GM23338 (cell line): ENCODE data around the gene MGRN1. TPM values are rescaled to one million over a fixed set of nuclear protein-coding genes. Genes with fewer than 3 reads are reported as not detected.

Experiments
- ATAC-seq: fragments of 200-7000 bp; cut with Tn5 transposase; 3 replicates; pipeline ENCODE4 v1.9.1; 2020
- DNase-seq: peaks from one replicate; pipeline ENCODE4 v3.0.0-alpha.2; 2015; ENCODE audit warnings: low spot score
- H2AFZ ChIP-seq: fragments of 200-600 bp; sonication (generic); 2 replicates; pipeline ENCODE4 v1.8.0; 2016; ENCODE audit warnings: antibody characterized with exemption, mild to moderate bottlenecking, moderate library complexity
- H3F3A ChIP-seq: fragments of 200-600 bp; sonication (generic); replicated peaks from 2 replicates; pipeline ENCODE4 v1.8.0; 2017; ENCODE audit warnings: antibody characterized with exemption, mixed run types, low read depth
- H3K27ac ChIP-seq: fragments of 200-600 bp; sonication (generic); 2 replicates; pipeline ENCODE4 v1.6.1; 2016; ENCODE audit warnings: low read depth
- H3K27me3 ChIP-seq: fragments of 200-600 bp; sonication (generic); 2 replicates; pipeline ENCODE4 v1.8.0; 2016; ENCODE audit warnings: mild to moderate bottlenecking, mixed run types, moderate library complexity; ENCODE audit not compliant: insufficient read depth
- H3K36me3 ChIP-seq: fragments of 200-600 bp; sonication (generic); 2 replicates; pipeline ENCODE4 v1.8.0; 2016; ENCODE audit warnings: mild to moderate bottlenecking; ENCODE audit not compliant: insufficient read depth
- H3K4me1 ChIP-seq: fragments of 200-600 bp; sonication (generic); 2 replicates; pipeline ENCODE4 v1.8.0; 2016; ENCODE audit warnings: mild to moderate bottlenecking, moderate library complexity; ENCODE audit not compliant: insufficient read depth
- H3K4me2 ChIP-seq: fragments of 200-600 bp; sonication (generic); 2 replicates; pipeline ENCODE4 v1.7.1; 2017; ENCODE audit warnings: mixed run types
- H3K4me3 ChIP-seq: fragments of 200-600 bp; sonication (generic); 2 replicates; pipeline ENCODE4 v1.6.1; 2016; ENCODE audit warnings: mixed run types
- H3K79me2 ChIP-seq: fragments of 200-600 bp; sonication (generic); replicated peaks from 2 replicates; pipeline ENCODE4 v1.8.0; 2017; ENCODE audit warnings: mild to moderate bottlenecking; ENCODE audit not compliant: insufficient read depth
- H3K9me2 ChIP-seq: fragments of 200-600 bp; sonication (generic); 2 replicates; pipeline ENCODE4 v1.8.0; 2017; ENCODE audit not compliant: insufficient read depth
- H4K20me1 ChIP-seq: fragments of 200-600 bp; sonication (generic); replicated peaks from 2 replicates; pipeline ENCODE4 v1.8.0; 2017; ENCODE audit warnings: mild to moderate bottlenecking; ENCODE audit not compliant: insufficient read depth
- H3K27ac Mint-ChIP-seq: 2 replicates; pipeline ENCODE4 v1.8.0; 2020; ENCODE audit warnings: inconsistent platforms, mild to moderate bottlenecking, moderate library complexity, mixed read lengths
- H3K27me3 Mint-ChIP-seq: 3 replicates; pipeline ENCODE4 v1.8.0; 2022; ENCODE audit warnings: low read depth, mild to moderate bottlenecking, moderate library complexity, mixed read lengths, inconsistent platforms; ENCODE audit not compliant: insufficient read depth, poor library complexity
- H3K36me3 Mint-ChIP-seq: 3 replicates; pipeline ENCODE4 v1.8.0; 2021; ENCODE audit warnings: low read depth, mild to moderate bottlenecking, inconsistent platforms, moderate library complexity, mixed read lengths
- H3K4me1 Mint-ChIP-seq: 3 replicates; pipeline ENCODE4 v1.8.0; 2020; ENCODE audit warnings: mild to moderate bottlenecking, inconsistent platforms, mixed read lengths
- H3K4me3 Mint-ChIP-seq: 3 replicates; pipeline ENCODE4 v1.8.0; 2021; ENCODE audit warnings: moderate library complexity, mild to moderate bottlenecking, inconsistent platforms, mixed read lengths
- H3K9me3 Mint-ChIP-seq: 3 replicates; pipeline ENCODE4 v1.8.0; 2020; ENCODE audit warnings: moderate library complexity, mild to moderate bottlenecking, inconsistent platforms, mixed read lengths
- CREB1 ChIP-seq: fragments of 250-450 bp; sonication (Bioruptor Pico); IDR thresholded peaks from 2 replicates; pipeline ENCODE4 v1.5.0; 2020; ENCODE audit warnings: low read depth, mild to moderate bottlenecking, moderate library complexity
- EZH2phosphoT487 ChIP-seq: fragments of 200-600 bp; sonication (generic); IDR thresholded peaks from one replicate; pipeline ENCODE4 v1.8.1; 2018; ENCODE audit warnings: antibody characterized with exemption; ENCODE audit not compliant: unreplicated experiment
- POLR2AphosphoS5 ChIP-seq: IDR thresholded peaks from 2 replicates; pipeline ENCODE4 v1.6.1; 2016; ENCODE audit warnings: antibody characterized with exemption, low read depth
- STAT1 ChIP-seq: IDR thresholded peaks from one replicate; pipeline ENCODE4 v1.6.1; 2016; ENCODE audit warnings: antibody characterized with exemption; ENCODE audit not compliant: unreplicated experiment
- polyA plus RNA-seq: library from polyadenylated mRNA; unstranded; fragments of >200 nt; fragmentation: Nextera tagmentation; extraction: Ambion mirVana; gene quantifications from 2 replicates; pipeline ENCODE4 v1.2.1, GENCODE V29; 2016
- total RNA-seq: library from RNA; depleted of rRNA; stranded (reverse); fragments of >200 nt; shearing (Covaris generic); gene quantifications from 2 replicates; pipeline ENCODE4 v1.2.3, GENCODE V29; 2014
- TF ChIP-seq, protein P1 (sequence below): IDR thresholded peaks from one replicate; pipeline ENCODE4 v1.6.1; 2018; ENCODE audit warnings: antibody characterized with exemption; ENCODE audit not compliant: unreplicated experiment

The MGRN1 gene
- total and polyA plus RNA-seq, 2 experiments from 2014 or later: 13.1 to 71.8 TPM

DNA sequence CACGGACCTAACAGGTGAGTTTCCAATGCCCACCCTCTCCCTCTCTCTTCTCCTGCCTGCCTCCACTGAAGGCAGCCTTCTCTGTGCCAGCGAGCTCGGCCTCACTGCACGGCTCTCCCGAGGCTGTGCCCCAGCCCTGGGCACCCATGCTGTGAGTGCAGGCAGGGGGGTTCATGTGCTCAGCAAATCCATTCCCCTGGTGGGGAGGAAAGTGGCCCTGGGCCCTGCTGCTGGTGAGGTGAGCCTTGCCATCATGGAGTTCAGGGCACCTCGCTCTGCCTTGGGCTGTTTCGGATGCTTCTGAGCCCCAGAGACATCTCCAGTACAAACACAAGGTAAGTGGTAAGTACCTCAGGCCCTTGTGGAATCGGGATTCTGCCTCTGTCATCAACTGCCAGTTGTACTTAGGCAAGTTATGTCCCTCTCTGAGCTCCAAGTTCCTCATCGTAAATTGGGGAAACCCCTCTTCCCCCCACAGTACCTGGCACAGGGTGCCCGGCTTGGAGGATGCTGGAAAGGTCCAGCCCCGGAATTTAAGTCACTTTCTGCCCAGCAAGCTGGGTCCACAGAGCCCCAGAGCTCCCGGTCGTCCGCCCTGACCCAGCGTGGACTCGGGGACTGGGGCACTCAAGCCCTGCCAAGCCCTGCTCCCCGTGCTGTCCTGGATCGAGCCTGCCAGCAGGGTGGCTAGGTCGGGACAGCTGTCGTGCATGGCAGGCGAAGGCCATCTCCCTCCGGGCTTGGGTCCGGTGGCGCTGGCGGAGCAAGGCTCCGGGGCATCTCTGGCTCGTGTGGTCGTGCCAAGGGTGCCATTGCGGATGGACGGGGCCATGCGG, 68.1 kb downstream of the MGRN1 start (continued):
- TF ChIP-seq, protein P1, sequence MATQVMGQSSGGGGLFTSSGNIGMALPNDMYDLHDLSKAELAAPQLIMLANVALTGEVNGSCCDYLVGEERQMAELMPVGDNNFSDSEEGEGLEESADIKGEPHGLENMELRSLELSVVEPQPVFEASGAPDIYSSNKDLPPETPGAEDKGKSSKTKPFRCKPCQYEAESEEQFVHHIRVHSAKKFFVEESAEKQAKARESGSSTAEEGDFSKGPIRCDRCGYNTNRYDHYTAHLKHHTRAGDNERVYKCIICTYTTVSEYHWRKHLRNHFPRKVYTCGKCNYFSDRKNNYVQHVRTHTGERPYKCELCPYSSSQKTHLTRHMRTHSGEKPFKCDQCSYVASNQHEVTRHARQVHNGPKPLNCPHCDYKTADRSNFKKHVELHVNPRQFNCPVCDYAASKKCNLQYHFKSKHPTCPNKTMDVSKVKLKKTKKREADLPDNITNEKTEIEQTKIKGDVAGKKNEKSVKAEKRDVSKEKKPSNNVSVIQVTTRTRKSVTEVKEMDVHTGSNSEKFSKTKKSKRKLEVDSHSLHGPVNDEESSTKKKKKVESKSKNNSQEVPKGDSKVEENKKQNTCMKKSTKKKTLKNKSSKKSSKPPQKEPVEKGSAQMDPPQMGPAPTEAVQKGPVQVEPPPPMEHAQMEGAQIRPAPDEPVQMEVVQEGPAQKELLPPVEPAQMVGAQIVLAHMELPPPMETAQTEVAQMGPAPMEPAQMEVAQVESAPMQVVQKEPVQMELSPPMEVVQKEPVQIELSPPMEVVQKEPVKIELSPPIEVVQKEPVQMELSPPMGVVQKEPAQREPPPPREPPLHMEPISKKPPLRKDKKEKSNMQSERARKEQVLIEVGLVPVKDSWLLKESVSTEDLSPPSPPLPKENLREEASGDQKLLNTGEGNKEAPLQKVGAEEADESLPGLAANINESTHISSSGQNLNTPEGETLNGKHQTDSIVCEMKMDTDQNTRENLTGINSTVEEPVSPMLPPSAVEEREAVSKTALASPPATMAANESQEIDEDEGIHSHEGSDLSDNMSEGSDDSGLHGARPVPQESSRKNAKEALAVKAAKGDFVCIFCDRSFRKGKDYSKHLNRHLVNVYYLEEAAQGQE: no peak
- TF ChIP-seq EZH2phosphoT487 (no peak), POLR2AphosphoS5 (no peak)

DNA sequence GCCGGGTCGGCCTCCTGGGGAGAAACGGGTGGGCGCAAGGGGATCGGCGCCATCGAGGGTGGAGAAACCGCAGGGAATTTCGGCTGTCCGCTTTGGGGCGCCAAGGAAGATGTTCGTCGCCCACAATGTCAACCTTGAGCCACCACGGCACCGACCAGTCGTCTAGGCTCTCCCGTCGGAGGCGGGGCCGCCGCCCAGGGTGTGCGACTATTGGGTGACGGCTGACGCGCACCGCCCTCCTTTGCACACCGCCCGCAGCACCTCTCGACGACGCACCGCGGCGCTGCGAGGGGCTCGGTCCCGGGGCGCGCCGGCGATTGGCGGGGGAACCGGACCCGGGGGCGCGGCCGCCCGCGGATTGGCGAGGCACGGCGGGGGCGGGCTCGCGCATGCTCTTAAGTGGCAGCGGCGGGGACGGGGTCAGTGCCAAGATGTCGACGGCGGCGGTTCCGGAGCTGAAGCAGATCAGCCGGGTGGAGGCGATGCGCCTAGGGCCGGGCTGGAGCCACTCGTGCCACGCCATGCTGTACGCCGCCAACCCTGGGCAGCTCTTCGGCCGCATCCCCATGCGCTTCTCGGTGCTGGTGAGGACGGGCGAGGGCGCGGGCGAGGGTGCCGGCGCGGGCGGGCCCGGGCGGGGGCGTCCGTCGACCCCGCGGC, 68.8 kb downstream of the MGRN1 start, which contains the start of gene NUDT16L1:
NUDT16L1 (plus strand) TSS at position 267 of the 660 bp plus-strand sequence; CDS start at position 432, 165 bp downstream.
- H3K4me1 ChIP-seq: no peaks in the 10 kb centered on the region; the same call in 1 of the 2 replicates
- H4K20me1 ChIP-seq: no peaks in the 10 kb centered on the region; the same call in 1 of the 2 replicates
- peaks cover 14% of the 10 kb centered on the region; the same call in 2 of the 3 replicates for H3K36me3 Mint-ChIP-seq
- peak within 1 kb of the TSS; percentile 84 for H3K4me3 Mint-ChIP-seq
- peak within 1 kb of the TSS; percentile 90 for H3K4me2 ChIP-seq
- H3K79me2 ChIP-seq: no peaks in the 10 kb centered on the region
- no peaks in the 10 kb centered on the region; the same call in 2 of the 3 replicates for H3K9me3 Mint-ChIP-seq
- 0 out of 2 replicates have a peak within 1 kb of the TSS, but pooled peaks have one; percentile 50 for H3K27ac ChIP-seq
- H3K27me3 ChIP-seq: no peaks in the 10 kb centered on the region
- H3K36me3 ChIP-seq: no peaks in the 10 kb centered on the region
- peak within 1 kb of the TSS; percentile 18; the same call in 1 of the 2 replicates for H3K27ac Mint-ChIP-seq
- TF ChIP-seq STAT1 (no peak), POLR2AphosphoS5 (peak; percentile 88), CREB1 (CRISPR knock-in tag) (peak; percentile 68)
- ATAC-seq (peak; percentile 82), DNase-seq (peak; percentile 98)
- peaks cover 9% of the 10 kb centered on the region for H3K27me3 Mint-ChIP-seq
- no peaks in the 10 kb centered on the region for H3K9me2 ChIP-seq
- H3K4me3 ChIP-seq: peak within 1 kb of the TSS; percentile 87
- H3K4me1 Mint-ChIP-seq: peaks cover 6% of the 10 kb centered on the region; the same call in 1 of the 3 replicates
- H2AFZ ChIP-seq: no peak within 1 kb of the TSS
- H3F3A ChIP-seq: no peaks in the 10 kb centered on the region; the same call in none of the 2 replicates
